K562 (cell line): ENCODE data around the gene SLC25A36.

Experiments
- MAFF ChIP-seq: IDR thresholded peaks from 2 replicates; pipeline ENCODE4 v1.6.1; 2012; ENCODE audit warnings: low read length, improper control_type of control experiment
- YBX1 ChIP-seq: fragments of 450-650 bp; IDR thresholded peaks from 2 replicates; pipeline ENCODE4 v1.7.1; 2016; ENCODE audit warnings: mild to moderate bottlenecking
- TF ChIP-seq, protein P1 (sequence below), 3 experiments: IDR thresholded peaks in 2 of 3; conservative IDR thresholded peaks in 1 of 3; 2 replicates each; pipeline ENCODE4 v1.5.1; 2011 to 2012; ENCODE audit warnings: low read length in 3 of 3, mild to moderate bottlenecking in 3 of 3, control low read depth in 2 of 3, improper control_type of control experiment in 1 of 3, inconsistent platforms in 1 of 3, low read depth in 1 of 3, mixed read lengths in 1 of 3, moderate library complexity in 1 of 3; ENCODE audit not compliant: insufficient read depth in 2 of 3

DNA sequence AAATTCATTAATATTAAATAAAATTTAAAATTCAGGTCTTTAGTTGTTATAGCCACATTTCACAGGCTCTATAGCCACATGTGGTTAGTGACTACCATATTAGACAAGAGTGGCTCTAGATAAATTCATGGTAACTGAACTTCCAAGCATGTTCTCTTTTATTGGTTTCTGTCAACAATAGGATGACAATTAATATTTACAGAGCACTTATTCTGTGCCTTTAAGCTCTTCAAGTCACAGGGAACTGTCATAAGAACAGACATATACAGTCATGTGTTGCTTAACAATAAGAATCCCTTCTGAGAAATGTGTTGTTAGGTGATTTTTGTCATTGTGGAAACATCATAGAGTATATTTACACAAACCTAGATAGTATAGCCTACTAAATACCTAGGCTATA lies 38.8 kb upstream of the SLC25A36 start:
- no peak for TF ChIP-seq YBX1
- no peak for TF ChIP-seq MAFF
- TF ChIP-seq, protein P1, sequence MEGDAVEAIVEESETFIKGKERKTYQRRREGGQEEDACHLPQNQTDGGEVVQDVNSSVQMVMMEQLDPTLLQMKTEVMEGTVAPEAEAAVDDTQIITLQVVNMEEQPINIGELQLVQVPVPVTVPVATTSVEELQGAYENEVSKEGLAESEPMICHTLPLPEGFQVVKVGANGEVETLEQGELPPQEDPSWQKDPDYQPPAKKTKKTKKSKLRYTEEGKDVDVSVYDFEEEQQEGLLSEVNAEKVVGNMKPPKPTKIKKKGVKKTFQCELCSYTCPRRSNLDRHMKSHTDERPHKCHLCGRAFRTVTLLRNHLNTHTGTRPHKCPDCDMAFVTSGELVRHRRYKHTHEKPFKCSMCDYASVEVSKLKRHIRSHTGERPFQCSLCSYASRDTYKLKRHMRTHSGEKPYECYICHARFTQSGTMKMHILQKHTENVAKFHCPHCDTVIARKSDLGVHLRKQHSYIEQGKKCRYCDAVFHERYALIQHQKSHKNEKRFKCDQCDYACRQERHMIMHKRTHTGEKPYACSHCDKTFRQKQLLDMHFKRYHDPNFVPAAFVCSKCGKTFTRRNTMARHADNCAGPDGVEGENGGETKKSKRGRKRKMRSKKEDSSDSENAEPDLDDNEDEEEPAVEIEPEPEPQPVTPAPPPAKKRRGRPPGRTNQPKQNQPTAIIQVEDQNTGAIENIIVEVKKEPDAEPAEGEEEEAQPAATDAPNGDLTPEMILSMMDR (IDR thresholded peaks at IDR 0.05 in 2 of 3, conservative IDR thresholded peaks at IDR 0.05 in 1 of 3; ENCODE audit: insufficient read depth in 2 of 3, low read depth in 1 of 3, low read length in 3 of 3), result no peak
